H9 (cell line): ENCODE data around the gene ZNF2. TPM values are rescaled to one million over a fixed set of nuclear protein-coding genes. Genes with fewer than 3 reads are reported as not detected.

Source experiments
- DNase-seq: peaks from one replicate; pipeline ENCODE4 v3.0.0-alpha.2; 2017
- H2AFZ ChIP-seq: one replicate; pipeline ENCODE4 v1.6.1; 2013; ENCODE audit warnings: mild to moderate bottlenecking, low read length, control low read depth, moderate library complexity
- H2AK5ac ChIP-seq: 2 replicates; pipeline ENCODE4 v1.6.1; 2013; ENCODE audit warnings: low read length, control low read depth, mixed read lengths; ENCODE audit not compliant: insufficient read length
- H2BK120ac ChIP-seq: one replicate; pipeline ENCODE4 v1.6.1; 2013; ENCODE audit warnings: low read depth, mild to moderate bottlenecking, low read length, control low read depth, inconsistent platforms; ENCODE audit not compliant: poor library complexity, severe bottlenecking
- H2BK12ac ChIP-seq: 2 replicates; pipeline ENCODE4 v1.6.1; 2013; ENCODE audit warnings: low read length, control low read depth, mixed read lengths, low read depth; ENCODE audit not compliant: insufficient read length
- H2BK15ac ChIP-seq: 2 replicates; pipeline ENCODE4 v1.6.1; 2013; ENCODE audit warnings: low read depth, low read length, control low read depth
- H2BK20ac ChIP-seq: one replicate; pipeline ENCODE4 v1.6.1; 2013; ENCODE audit warnings: low read depth, mild to moderate bottlenecking, low read length, control low read depth, inconsistent platforms; ENCODE audit not compliant: poor library complexity, severe bottlenecking
- H2BK5ac ChIP-seq: 2 replicates; pipeline ENCODE4 v1.6.1; 2013; ENCODE audit warnings: low read length, control low read depth, mixed read lengths; ENCODE audit not compliant: insufficient read length
- H3K14ac ChIP-seq: 2 replicates; pipeline ENCODE4 v1.6.1; 2013; ENCODE audit warnings: low read length, control low read depth; ENCODE audit not compliant: insufficient read depth
- H3K18ac ChIP-seq: 2 replicates; pipeline ENCODE4 v1.6.1; 2013; ENCODE audit warnings: low read depth, mild to moderate bottlenecking, mixed read lengths, low read length, control low read depth; ENCODE audit not compliant: insufficient read length
- H3K23ac ChIP-seq: 2 replicates; pipeline ENCODE4 v1.6.1; 2013; ENCODE audit warnings: low read length, control low read depth, mixed read lengths, low read depth; ENCODE audit not compliant: insufficient read length
- H3K23me2 ChIP-seq: 2 replicates; pipeline ENCODE4 v1.6.1; 2013; ENCODE audit warnings: low read depth, mild to moderate bottlenecking, mixed read lengths, low read length, control low read depth; ENCODE audit not compliant: insufficient read length, poor library complexity, severe bottlenecking
- H3K27ac ChIP-seq: 2 replicates; pipeline ENCODE4 v1.5.1; 2013; ENCODE audit warnings: low read length, control low read depth, mixed read lengths, low read depth; ENCODE audit not compliant: insufficient read length
- H3K27me3 ChIP-seq: 2 replicates; pipeline ENCODE4 v1.6.1; 2013; ENCODE audit warnings: low read length, control low read depth, inconsistent platforms; ENCODE audit not compliant: insufficient read depth
- H3K4ac ChIP-seq: 2 replicates; pipeline ENCODE4 v1.6.1; 2013; ENCODE audit warnings: low read depth, mild to moderate bottlenecking, control low read depth, inconsistent platforms, low read length, moderate library complexity
- H3K4me1 ChIP-seq: 2 replicates; pipeline ENCODE4 v1.6.1; 2013; ENCODE audit warnings: low read length, control low read depth, inconsistent platforms; ENCODE audit not compliant: insufficient read depth
- H3K4me2 ChIP-seq: 2 replicates; pipeline ENCODE4 v1.6.1; 2013; ENCODE audit warnings: low read length, control low read depth, mixed read lengths; ENCODE audit not compliant: insufficient read length, insufficient read depth
- H3K56ac ChIP-seq: 2 replicates; pipeline ENCODE4 v1.6.1; 2013; ENCODE audit warnings: low read depth, mild to moderate bottlenecking, mixed read lengths, low read length, control low read depth; ENCODE audit not compliant: insufficient read length
- H3K79me1 ChIP-seq: 2 replicates; pipeline ENCODE4 v1.6.1; 2013; ENCODE audit warnings: low read depth, mild to moderate bottlenecking, moderate library complexity, low read length, control low read depth, inconsistent platforms; ENCODE audit not compliant: insufficient read depth, poor library complexity, severe bottlenecking
- H3K79me2 ChIP-seq: 2 replicates; pipeline ENCODE4 v1.6.1; 2013; ENCODE audit warnings: low read length, control low read depth, inconsistent platforms; ENCODE audit not compliant: insufficient read depth
- H3K9ac ChIP-seq: 2 replicates; pipeline ENCODE4 v1.6.1; 2013; ENCODE audit warnings: low read length, control low read depth, mixed read lengths; ENCODE audit not compliant: insufficient read length; ENCODE audit errors: extremely low read depth
- H3K9me3 ChIP-seq: one replicate; pipeline ENCODE4 v1.6.1; 2013; ENCODE audit warnings: low read depth, low read length, inconsistent platforms; ENCODE audit not compliant: control insufficient read depth
- H3T11ph ChIP-seq: one replicate; pipeline ENCODE4 v1.6.1; 2013; ENCODE audit warnings: mild to moderate bottlenecking, low read length, control low read depth, inconsistent platforms
- H4K20me1 ChIP-seq: one replicate; pipeline ENCODE4 v1.6.1; 2013; ENCODE audit not compliant: control insufficient read depth, insufficient read length, insufficient read depth
- H4K5ac ChIP-seq: 2 replicates; pipeline ENCODE4 v1.6.1; 2013; ENCODE audit warnings: low read depth, mild to moderate bottlenecking, mixed read lengths, low read length, control low read depth; ENCODE audit not compliant: insufficient read length
- H4K8ac ChIP-seq: replicated peaks from 2 replicates; pipeline ENCODE4 v1.6.1; 2013; ENCODE audit warnings: low read length, control low read depth, mixed read lengths, low read depth; ENCODE audit not compliant: insufficient read length
- H4K91ac ChIP-seq: 2 replicates; pipeline ENCODE4 v1.6.1; 2013; ENCODE audit warnings: low read depth, mild to moderate bottlenecking, moderate library complexity, mixed read lengths, low read length, control low read depth; ENCODE audit not compliant: insufficient read length
- H3K27ac Mint-ChIP-seq, 3 experiments: 2 replicates in 2 of 3; 3 replicates in 1 of 3; pipeline ENCODE4 v1.8.0; 2020 to 2021; ENCODE audit warnings: mixed read lengths in 3 of 3, mild to moderate bottlenecking in 1 of 3, moderate library complexity in 1 of 3
- H3K27me3 Mint-ChIP-seq: 2 replicates; pipeline ENCODE4 v1.8.0; 2021; ENCODE audit warnings: low read depth, mild to moderate bottlenecking, moderate library complexity, mixed read lengths
- H3K36me3 Mint-ChIP-seq, 3 experiments: 2 replicates in 2 of 3; 3 replicates in 1 of 3; pipeline ENCODE4 v1.8.0; 2020 to 2021; ENCODE audit warnings: low read depth in 3 of 3, mixed read lengths in 3 of 3; ENCODE audit not compliant: insufficient read depth in 1 of 3
- H3K4me1 Mint-ChIP-seq, 2 experiments: 2 replicates each; pipeline ENCODE4 v1.8.0; 2020; ENCODE audit warnings: mixed read lengths in 2 of 2
- H3K4me3 Mint-ChIP-seq, 2 experiments: 2 replicates in 1 of 2; 3 replicates in 1 of 2; pipeline ENCODE4 v1.8.0; 2020 to 2021; ENCODE audit warnings: mild to moderate bottlenecking in 2 of 2, mixed read lengths in 2 of 2, moderate library complexity in 1 of 2
- H3K9me3 Mint-ChIP-seq, 2 experiments: 2 replicates in 1 of 2; 3 replicates in 1 of 2; pipeline ENCODE4 v1.8.0; 2020; ENCODE audit warnings: mild to moderate bottlenecking in 2 of 2, mixed read lengths in 2 of 2, moderate library complexity in 1 of 2
- WGBS: extraction: QIAGEN DNeasy Blood & Tissue Kit; methylation state at CpG from one replicate; pipeline ENCODE4 v1.1.7; 2013; ENCODE audit warnings: missing lambda C conversion rate, low lambda C conversion rate, mixed read lengths; ENCODE audit not compliant: insufficient read length; ENCODE audit errors: extremely low coverage; 5-methylcytosine and 5-hydroxymethylcytosine counted together
- total RNA-seq: library from RNA; stranded (reverse); gene quantifications from 2 replicates; pipeline ENCODE4 v1.2.1, GENCODE V29; 2021
- TF ChIP-seq, protein P1 (sequence below): fragments of 200-600 bp; sonication (generic); conservative IDR thresholded peaks from 3 replicates; pipeline ENCODE4 v1.8.0; 2021; ENCODE audit warnings: antibody characterized with exemption, mild to moderate bottlenecking

Gene ZNF2
- total RNA-seq, 1 experiment from 2014 or later = 2.2 TPM

DNA sequence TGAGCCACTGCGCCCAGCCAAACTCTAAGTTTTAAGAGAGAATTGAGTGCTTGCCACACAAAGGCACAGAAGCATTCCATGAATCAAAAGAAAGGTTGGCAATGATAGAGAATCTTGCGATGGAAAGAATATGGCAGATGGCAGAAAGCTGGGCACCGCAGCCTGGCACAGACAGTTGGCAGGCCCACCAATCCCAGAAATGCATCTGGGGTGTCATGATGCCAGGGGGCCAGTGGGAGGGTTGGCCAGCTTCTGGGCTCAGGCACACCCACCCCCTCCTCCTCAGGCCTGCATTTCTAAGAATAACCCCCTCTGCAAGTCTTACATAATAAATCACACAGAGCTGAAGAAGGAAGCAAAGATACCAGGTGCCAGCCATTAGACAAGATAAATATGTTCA lies 19.6 kb downstream of the ZNF2 start:
- no peak overlapping the region for H3K4me3 Mint-ChIP-seq
- no peaks in the 10 kb centered on the region for H3K4me1 Mint-ChIP-seq

More for the DNA sequence above, 19.6 kb downstream of the ZNF2 start:
- no CpG with 5 or more reads among the region's 3 CpGs for WGBS
- peaks cover 17 to 27% (median 27%) of the 10 kb centered on the region in 3 experiments for H3K36me3 Mint-ChIP-seq
- peaks cover 0 to 25% of the 10 kb centered on the region in 2 experiments; a peak in 3 of 5 replicates for H3K9me3 Mint-ChIP-seq
- H2BK12ac ChIP-seq = no peak overlapping the region
- TF ChIP-seq, protein P1, sequence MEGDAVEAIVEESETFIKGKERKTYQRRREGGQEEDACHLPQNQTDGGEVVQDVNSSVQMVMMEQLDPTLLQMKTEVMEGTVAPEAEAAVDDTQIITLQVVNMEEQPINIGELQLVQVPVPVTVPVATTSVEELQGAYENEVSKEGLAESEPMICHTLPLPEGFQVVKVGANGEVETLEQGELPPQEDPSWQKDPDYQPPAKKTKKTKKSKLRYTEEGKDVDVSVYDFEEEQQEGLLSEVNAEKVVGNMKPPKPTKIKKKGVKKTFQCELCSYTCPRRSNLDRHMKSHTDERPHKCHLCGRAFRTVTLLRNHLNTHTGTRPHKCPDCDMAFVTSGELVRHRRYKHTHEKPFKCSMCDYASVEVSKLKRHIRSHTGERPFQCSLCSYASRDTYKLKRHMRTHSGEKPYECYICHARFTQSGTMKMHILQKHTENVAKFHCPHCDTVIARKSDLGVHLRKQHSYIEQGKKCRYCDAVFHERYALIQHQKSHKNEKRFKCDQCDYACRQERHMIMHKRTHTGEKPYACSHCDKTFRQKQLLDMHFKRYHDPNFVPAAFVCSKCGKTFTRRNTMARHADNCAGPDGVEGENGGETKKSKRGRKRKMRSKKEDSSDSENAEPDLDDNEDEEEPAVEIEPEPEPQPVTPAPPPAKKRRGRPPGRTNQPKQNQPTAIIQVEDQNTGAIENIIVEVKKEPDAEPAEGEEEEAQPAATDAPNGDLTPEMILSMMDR = no peak
- H2BK5ac ChIP-seq = no peak overlapping the region
- H4K5ac ChIP-seq = no peak overlapping the region
- H3K9ac ChIP-seq = no peak overlapping the region
- H3K79me2 ChIP-seq = no peaks in the 10 kb centered on the region
- H3K18ac ChIP-seq = no peak overlapping the region
- H3K23me2 ChIP-seq = no peaks in the 10 kb centered on the region
- H3K23ac ChIP-seq = no peak overlapping the region
- peaks cover 13% of the 10 kb centered on the region for H3K27me3 Mint-ChIP-seq
- H3K4ac ChIP-seq = no peak overlapping the region
- no peak overlapping the region for H2AK5ac ChIP-seq
- no peak overlapping the region for H2BK120ac ChIP-seq
- H3K14ac ChIP-seq = no peak overlapping the region
- H4K20me1 ChIP-seq = no peaks in the 10 kb centered on the region
- H3K56ac ChIP-seq = no peak overlapping the region
- no peak overlapping the region for H3K27ac Mint-ChIP-seq
- H3T11ph ChIP-seq = no peak overlapping the region
- no peak overlapping the region for H2AFZ ChIP-seq
- H3K79me1 ChIP-seq = no peaks in the 10 kb centered on the region
- H4K8ac ChIP-seq = no peak overlapping the region
- no peak overlapping the region for H3K27ac ChIP-seq
- no peak overlapping the region for H2BK15ac ChIP-seq
- no peak overlapping the region for H4K91ac ChIP-seq
- no peaks in the 10 kb centered on the region for H3K4me1 ChIP-seq
- no peak overlapping the region for H2BK20ac ChIP-seq
- DNase-seq = no peak
- no peaks in the 10 kb centered on the region for H3K9me3 ChIP-seq
- H3K27me3 ChIP-seq = no peaks in the 10 kb centered on the region
- H3K4me2 ChIP-seq = no peak overlapping the region
